HepG2 (cell line): ENCODE data around the gene SH2D6. TPM values are rescaled to one million over a fixed set of nuclear protein-coding genes. Genes with fewer than 3 reads are reported as not detected.

Source experiments
- AHR ChIP-seq: IDR thresholded peaks from 2 replicates; pipeline ENCODE4 v1.6.1; 2018; ENCODE audit warnings: missing genetic modification reagents, missing compliant biosample characterization
- CHD2 ChIP-seq: IDR thresholded peaks from 2 replicates; pipeline ENCODE4 v1.6.1; 2011; ENCODE audit warnings: low read depth, low read length, improper control_type of control experiment
- ESRRA ChIP-seq: sonication (generic); formaldehyde crosslinking; IDR thresholded peaks from 2 replicates; pipeline ENCODE4 v1.5.1; 2020; ENCODE audit warnings: mild to moderate bottlenecking, low read depth, missing genetic modification reagents
- ETV5 ChIP-seq: IDR thresholded peaks from 2 replicates; pipeline ENCODE4 v1.6.1; 2018; ENCODE audit warnings: missing biosample characterization, missing genetic modification reagents, inconsistent platforms, borderline replicate concordance
- KDM2A ChIP-seq: sonication (generic); formaldehyde crosslinking; IDR thresholded peaks from 2 replicates; pipeline ENCODE4 v1.4.0; 2020; ENCODE audit warnings: low read depth, missing genetic modification reagents, borderline replicate concordance
- KMT2B ChIP-seq: IDR thresholded peaks from 2 replicates; pipeline ENCODE4 v1.6.1; 2016; ENCODE audit warnings: missing genetic modification reagents, missing compliant biosample characterization
- MED1 ChIP-seq: sonication (generic); formaldehyde crosslinking; IDR thresholded peaks from 2 replicates; pipeline ENCODE4 v1.4.0; 2020; ENCODE audit warnings: missing genetic modification reagents
- MIER3 ChIP-seq: IDR thresholded peaks from 2 replicates; pipeline ENCODE4 v1.6.1; 2016; ENCODE audit warnings: missing compliant biosample characterization, borderline replicate concordance
- MTA1 ChIP-seq: sonication (generic); formaldehyde crosslinking; IDR thresholded peaks from 2 replicates; pipeline ENCODE4 v1.4.0; 2020; ENCODE audit warnings: missing genetic modification reagents, mild to moderate bottlenecking, borderline replicate concordance
- SAP130 ChIP-seq: IDR thresholded peaks from 2 replicates; pipeline ENCODE4 v1.6.1; 2016; ENCODE audit warnings: low read depth
- SP140L ChIP-seq: sonication (generic); formaldehyde crosslinking; IDR thresholded peaks from 2 replicates; pipeline ENCODE4 v1.4.0; 2020; ENCODE audit warnings: missing genetic modification reagents, borderline replicate concordance
- TBX2 ChIP-seq: sonication (generic); formaldehyde crosslinking; IDR thresholded peaks from 2 replicates; pipeline ENCODE4 v1.5.0; 2020; ENCODE audit warnings: missing genetic modification reagents, mild to moderate bottlenecking, borderline replicate concordance
- YEATS4 ChIP-seq: sonication (generic); formaldehyde crosslinking; IDR thresholded peaks from 2 replicates; pipeline ENCODE4 v1.4.0; 2020; ENCODE audit warnings: missing genetic modification reagents, borderline replicate concordance
- ZIK1 ChIP-seq: sonication (generic); formaldehyde crosslinking; IDR thresholded peaks from 2 replicates; pipeline ENCODE4 v1.5.0; 2020; ENCODE audit warnings: mild to moderate bottlenecking, low read depth, missing genetic modification reagents, borderline replicate concordance
- ZNF317 ChIP-seq: sonication (generic); formaldehyde crosslinking; IDR thresholded peaks from 2 replicates; pipeline ENCODE4 v1.5.0; 2020; ENCODE audit warnings: mild to moderate bottlenecking, missing genetic modification reagents
- ZNF484 ChIP-seq: sonication (generic); formaldehyde crosslinking; IDR thresholded peaks from 2 replicates; pipeline ENCODE4 v1.5.1; 2020; ENCODE audit warnings: mild to moderate bottlenecking, low read depth, missing genetic modification reagents, borderline replicate concordance
- ZNF510 ChIP-seq: sonication (generic); formaldehyde crosslinking; IDR thresholded peaks from 2 replicates; pipeline ENCODE4 v1.4.0; 2020; ENCODE audit warnings: low read depth, mild to moderate bottlenecking, missing genetic modification reagents
- ZNF543 ChIP-seq: sonication (generic); formaldehyde crosslinking; IDR thresholded peaks from 2 replicates; pipeline ENCODE4 v1.4.0; 2020; ENCODE audit warnings: mild to moderate bottlenecking, missing genetic modification reagents
- ZNF577 ChIP-seq: sonication (generic); formaldehyde crosslinking; IDR thresholded peaks from 2 replicates; pipeline ENCODE4 v1.4.0; 2020; ENCODE audit warnings: mild to moderate bottlenecking, low read depth, missing genetic modification reagents, borderline replicate concordance
- ZNF580 ChIP-seq: IDR thresholded peaks from 2 replicates; pipeline ENCODE4 v1.6.1; 2016; ENCODE audit warnings: low read depth, borderline replicate concordance
- ZNF780A ChIP-seq: sonication (generic); formaldehyde crosslinking; IDR thresholded peaks from 2 replicates; pipeline ENCODE4 v1.8.0; 2022; ENCODE audit warnings: mild to moderate bottlenecking, missing genetic modification reagents, moderate library complexity
- ZSCAN20 ChIP-seq: sonication (generic); formaldehyde crosslinking; IDR thresholded peaks from 2 replicates; pipeline ENCODE4 v1.4.0; 2020; ENCODE audit warnings: missing genetic modification reagents, mild to moderate bottlenecking, borderline replicate concordance
- polyA plus RNA-seq, 8 experiments: library from polyadenylated mRNA; depleted of rRNA in 3 of 8; stranded (reverse) in 7 of 8; unstranded in 1 of 8; fragments of >200 nt; fragmentation: Illumina TruSeq in 4 of 8; extraction: Trizol in 4 of 8; gene quantifications; 2 replicates each; pipeline versions ENCODE4 v1.2.1 to v1.2.3, GENCODE V29; 2011 to 2016; ENCODE audit warnings: low read depth in 4 of 8, missing spikeins in 1 of 8, mixed read lengths in 1 of 8; ENCODE audit not compliant: insufficient read depth in 1 of 8
- total RNA-seq, 5 experiments: library from RNA; depleted of rRNA; stranded (reverse); fragments of >200 nt; fragmentation: Illumina TruSeq; extraction: Trizol; gene quantifications; 2 replicates each; pipeline ENCODE4 v1.2.3, GENCODE V29; 2016; ENCODE audit warnings: low read depth in 1 of 5
- TF ChIP-seq, protein P1 (sequence below): sonication (generic); formaldehyde crosslinking; IDR thresholded peaks from 2 replicates; pipeline ENCODE4 v1.5.0; 2020; ENCODE audit warnings: missing genetic modification reagents
- TF ChIP-seq, protein P2 (sequence below): sonication (generic); formaldehyde crosslinking; IDR thresholded peaks from 2 replicates; pipeline ENCODE4 v1.5.0; 2020; ENCODE audit warnings: mild to moderate bottlenecking, missing genetic modification reagents, borderline replicate concordance
- TF ChIP-seq, protein P3 (sequence below): sonication (generic); formaldehyde crosslinking; IDR thresholded peaks from 2 replicates; pipeline ENCODE4 v1.5.0; 2020; ENCODE audit warnings: mild to moderate bottlenecking, missing genetic modification reagents

The SH2D6 gene
- total and polyA plus RNA-seq, 2 of the 13 experiments (the other 11 are each of a cell fraction or from before 2014, with no cell fraction given) = 0.11 to 0.26 TPM

DNA sequence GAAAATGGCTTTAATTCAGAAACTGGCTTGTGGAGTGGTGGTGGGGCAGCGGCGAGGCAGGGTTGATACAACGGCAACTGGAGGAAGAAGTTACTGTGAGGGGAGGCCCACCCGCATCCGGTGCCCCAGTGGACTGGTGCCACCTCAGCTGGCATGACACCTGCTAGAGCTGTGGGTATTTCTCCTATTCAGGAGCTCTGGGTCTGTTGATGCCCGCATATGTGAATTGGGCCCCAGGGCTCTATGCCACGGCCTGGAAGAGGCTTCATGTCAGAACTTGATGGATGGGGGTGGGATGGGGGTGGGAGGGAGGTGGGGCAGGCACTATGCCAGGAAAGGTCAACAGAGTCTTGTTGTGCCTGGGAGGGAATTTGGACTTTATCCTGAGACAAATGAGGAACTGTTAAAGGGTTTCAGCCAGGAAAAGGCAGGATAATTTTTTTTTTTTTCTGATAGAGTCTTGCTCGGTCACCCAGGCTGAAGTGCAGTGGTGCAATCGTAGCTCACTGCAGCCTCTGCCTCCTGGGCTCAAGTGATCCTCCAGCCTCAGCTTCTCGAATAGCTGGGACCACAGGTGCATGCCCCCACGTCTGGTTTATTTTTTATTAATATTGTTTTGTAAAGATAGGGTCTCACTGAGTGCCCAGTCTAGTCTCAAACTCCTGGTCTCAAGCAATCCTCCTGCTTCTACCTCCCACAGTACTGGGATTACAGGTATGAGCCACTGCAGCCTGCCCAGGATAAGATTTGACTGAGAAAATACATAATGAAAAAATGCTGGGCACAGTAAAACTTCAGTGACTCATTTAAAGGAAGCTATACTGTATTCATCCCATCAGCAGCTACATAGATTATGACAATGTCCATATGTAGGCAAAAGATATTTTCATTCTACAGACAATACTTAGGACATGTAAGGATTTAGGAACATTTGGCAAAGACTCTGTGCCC is 52.6 kb downstream of the SH2D6 start (continued):
- TF ChIP-seq, protein P1, sequence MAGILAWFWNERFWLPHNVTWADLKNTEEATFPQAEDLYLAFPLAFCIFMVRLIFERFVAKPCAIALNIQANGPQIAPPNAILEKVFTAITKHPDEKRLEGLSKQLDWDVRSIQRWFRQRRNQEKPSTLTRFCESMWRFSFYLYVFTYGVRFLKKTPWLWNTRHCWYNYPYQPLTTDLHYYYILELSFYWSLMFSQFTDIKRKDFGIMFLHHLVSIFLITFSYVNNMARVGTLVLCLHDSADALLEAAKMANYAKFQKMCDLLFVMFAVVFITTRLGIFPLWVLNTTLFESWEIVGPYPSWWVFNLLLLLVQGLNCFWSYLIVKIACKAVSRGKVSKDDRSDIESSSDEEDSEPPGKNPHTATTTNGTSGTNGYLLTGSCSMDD (CRISPR knock-in tag) = no peak
- TF ChIP-seq SAP130 (CRISPR knock-in tag) = peak; percentile 70
- peak; percentile 59; the same call in 1 of the 2 replicates for TF ChIP-seq ZNF543 (CRISPR knock-in tag)
- TF ChIP-seq, protein P2, sequence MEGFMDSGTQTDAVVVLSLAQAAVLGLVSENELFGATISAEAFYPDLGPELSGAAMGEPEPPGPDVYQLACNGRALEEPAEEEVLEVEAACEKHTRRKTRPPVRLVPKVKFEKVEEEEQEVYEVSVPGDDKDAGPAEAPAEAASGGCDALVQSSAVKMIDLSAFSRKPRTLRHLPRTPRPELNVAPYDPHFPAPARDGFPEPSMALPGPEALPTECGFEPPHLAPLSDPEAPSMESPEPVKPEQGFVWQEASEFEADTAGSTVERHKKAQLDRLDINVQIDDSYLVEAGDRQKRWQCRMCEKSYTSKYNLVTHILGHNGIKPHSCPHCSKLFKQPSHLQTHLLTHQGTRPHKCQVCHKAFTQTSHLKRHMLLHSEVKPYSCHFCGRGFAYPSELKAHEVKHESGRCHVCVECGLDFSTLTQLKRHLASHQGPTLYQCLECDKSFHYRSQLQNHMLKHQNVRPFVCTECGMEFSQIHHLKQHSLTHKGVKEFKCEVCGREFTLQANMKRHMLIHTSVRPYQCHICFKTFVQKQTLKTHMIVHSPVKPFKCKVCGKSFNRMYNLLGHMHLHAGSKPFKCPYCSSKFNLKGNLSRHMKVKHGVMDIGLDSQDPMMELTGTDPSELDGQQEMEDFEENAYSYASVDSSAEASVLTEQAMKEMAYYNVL (CRISPR knock-in tag) = peak; percentile 70; the same call in 1 of the 2 replicates
- TF ChIP-seq ZNF780A = no peak
- no peak for TF ChIP-seq TBX2 (CRISPR knock-in tag)
- no peak for TF ChIP-seq AHR (CRISPR knock-in tag)
- TF ChIP-seq ZNF510 (CRISPR knock-in tag) = no peak
- TF ChIP-seq ETV5 (CRISPR knock-in tag) = peak; percentile 43; the same call in 1 of the 2 replicates
- TF ChIP-seq SP140L (CRISPR knock-in tag) = no peak
- TF ChIP-seq ZIK1 = no peak
- TF ChIP-seq KMT2B (CRISPR knock-in tag) = 0 out of 2 replicates have a peak, but pooled peaks have one; percentile 44
- no peak for TF ChIP-seq ZNF317 (CRISPR knock-in tag)
- TF ChIP-seq ZSCAN20 (CRISPR knock-in tag) = no peak
- peak; percentile 44; the same call in 1 of the 2 replicates for TF ChIP-seq YEATS4 (CRISPR knock-in tag)
- no peak for TF ChIP-seq ZNF580 (CRISPR knock-in tag)
- no peak; the same call in 1 of the 2 replicates for TF ChIP-seq KDM2A (CRISPR knock-in tag)
- TF ChIP-seq MIER3 = peak; percentile 48; the same call in 1 of the 2 replicates
- no peak for TF ChIP-seq ZNF484
- no peak for TF ChIP-seq ZNF577 (CRISPR knock-in tag)
- 0 out of 2 replicates have a peak, but pooled peaks have one; percentile 59 for TF ChIP-seq ESRRA (CRISPR knock-in tag)
- TF ChIP-seq, protein P3, sequence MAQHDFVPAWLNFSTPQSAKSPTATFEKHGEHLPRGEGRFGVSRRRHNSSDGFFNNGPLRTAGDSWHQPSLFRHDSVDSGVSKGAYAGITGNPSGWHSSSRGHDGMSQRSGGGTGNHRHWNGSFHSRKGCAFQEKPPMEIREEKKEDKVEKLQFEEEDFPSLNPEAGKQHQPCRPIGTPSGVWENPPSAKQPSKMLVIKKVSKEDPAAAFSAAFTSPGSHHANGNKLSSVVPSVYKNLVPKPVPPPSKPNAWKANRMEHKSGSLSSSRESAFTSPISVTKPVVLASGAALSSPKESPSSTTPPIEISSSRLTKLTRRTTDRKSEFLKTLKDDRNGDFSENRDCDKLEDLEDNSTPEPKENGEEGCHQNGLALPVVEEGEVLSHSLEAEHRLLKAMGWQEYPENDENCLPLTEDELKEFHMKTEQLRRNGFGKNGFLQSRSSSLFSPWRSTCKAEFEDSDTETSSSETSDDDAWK = no peak
- TF ChIP-seq MTA1 = no peak; the same call in 1 of the 2 replicates
- TF ChIP-seq CHD2 = no peak
- TF ChIP-seq MED1 (CRISPR knock-in tag) = peak; percentile 68; the same call in 1 of the 2 replicates
